H1 (cell line): Measurements from ENCODE around the gene CD28. TPM values are rescaled to one million over a fixed set of nuclear protein-coding genes. Genes with fewer than 3 reads are reported as not detected.

ENCODE experiments used
- CHD7 ChIP-seq: fragments of 300-600 bp; sonication (generic); IDR thresholded peaks from 2 replicates; pipeline ENCODE4 v1.7.1; 2012; ENCODE audit warnings: low read length, moderate library complexity, mild to moderate bottlenecking, inconsistent platforms; ENCODE audit not compliant: insufficient replicate concordance
- JUN ChIP-seq: IDR thresholded peaks from 2 replicates; pipeline ENCODE4 v1.6.1; 2011; ENCODE audit warnings: low read depth, mild to moderate bottlenecking, improper control_type of control experiment, low read length
- KDM1A ChIP-seq: fragments of 200-600, 300-600 bp; sonication (generic); IDR thresholded peaks from 2 replicates; pipeline ENCODE4 v1.7.1; 2016; ENCODE audit warnings: mild to moderate bottlenecking, low read length, borderline replicate concordance
- SP4 ChIP-seq: IDR thresholded peaks from 2 replicates; pipeline ENCODE4 v1.6.1; 2012; ENCODE audit warnings: low read length, inconsistent platforms
- polyA plus RNA-seq, 7 experiments: library from polyadenylated mRNA; depleted of rRNA in 3 of 7; stranded (reverse) in 5 of 7; unstranded in 2 of 7; fragments of >200 nt in 5 of 7; fragments of 200-250 nt in 2 of 7; gene quantifications; 1 replicate in 5 of 7; 2 replicates in 1 of 7; 4 replicates in 1 of 7; pipeline versions ENCODE4 v1.2.1 to v1.2.3, GENCODE V29; 2011 to 2013; ENCODE audit warnings: missing spikeins in 2 of 7, mixed read lengths in 2 of 7
- total RNA-seq: library from RNA; stranded (reverse); fragmentation: NEBNext Ultra II Directional; extraction: Animal tissue kit (Norgen Biotek cat#: 25700); gene quantifications from 2 replicates; pipeline ENCODE4 v1.2.1, GENCODE V29; 2021

Gene CD28
- total and polyA plus RNA-seq, 2 of the 8 experiments (the other 6 are each of a cell fraction or from before 2014, with no cell fraction given), result not detected

- no peak for TF ChIP-seq CHD7
- no peak for TF ChIP-seq JUN
- TF ChIP-seq SP4, result no peak
- no peak for TF ChIP-seq KDM1A
Observed at GRCh38 chr2:203714112-203714511, 7.7 kb downstream of the CD28 start (continued).
